ENCODE data around the gene RPP25.

GRCh38 chr15:74962219-74962618 lies 5.6 kb upstream of the RPP25 start:
- TF ChIP-seq, protein P1, sequence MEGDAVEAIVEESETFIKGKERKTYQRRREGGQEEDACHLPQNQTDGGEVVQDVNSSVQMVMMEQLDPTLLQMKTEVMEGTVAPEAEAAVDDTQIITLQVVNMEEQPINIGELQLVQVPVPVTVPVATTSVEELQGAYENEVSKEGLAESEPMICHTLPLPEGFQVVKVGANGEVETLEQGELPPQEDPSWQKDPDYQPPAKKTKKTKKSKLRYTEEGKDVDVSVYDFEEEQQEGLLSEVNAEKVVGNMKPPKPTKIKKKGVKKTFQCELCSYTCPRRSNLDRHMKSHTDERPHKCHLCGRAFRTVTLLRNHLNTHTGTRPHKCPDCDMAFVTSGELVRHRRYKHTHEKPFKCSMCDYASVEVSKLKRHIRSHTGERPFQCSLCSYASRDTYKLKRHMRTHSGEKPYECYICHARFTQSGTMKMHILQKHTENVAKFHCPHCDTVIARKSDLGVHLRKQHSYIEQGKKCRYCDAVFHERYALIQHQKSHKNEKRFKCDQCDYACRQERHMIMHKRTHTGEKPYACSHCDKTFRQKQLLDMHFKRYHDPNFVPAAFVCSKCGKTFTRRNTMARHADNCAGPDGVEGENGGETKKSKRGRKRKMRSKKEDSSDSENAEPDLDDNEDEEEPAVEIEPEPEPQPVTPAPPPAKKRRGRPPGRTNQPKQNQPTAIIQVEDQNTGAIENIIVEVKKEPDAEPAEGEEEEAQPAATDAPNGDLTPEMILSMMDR (IDR thresholded peaks at IDR 0.05), result no peak
- no peak for TF ChIP-seq POLR2A (IDR thresholded peaks at IDR 0.05)

Data from body of pancreas (tissue), 4 donors.